ENCODE results near the gene TRAF5.

DNA sequence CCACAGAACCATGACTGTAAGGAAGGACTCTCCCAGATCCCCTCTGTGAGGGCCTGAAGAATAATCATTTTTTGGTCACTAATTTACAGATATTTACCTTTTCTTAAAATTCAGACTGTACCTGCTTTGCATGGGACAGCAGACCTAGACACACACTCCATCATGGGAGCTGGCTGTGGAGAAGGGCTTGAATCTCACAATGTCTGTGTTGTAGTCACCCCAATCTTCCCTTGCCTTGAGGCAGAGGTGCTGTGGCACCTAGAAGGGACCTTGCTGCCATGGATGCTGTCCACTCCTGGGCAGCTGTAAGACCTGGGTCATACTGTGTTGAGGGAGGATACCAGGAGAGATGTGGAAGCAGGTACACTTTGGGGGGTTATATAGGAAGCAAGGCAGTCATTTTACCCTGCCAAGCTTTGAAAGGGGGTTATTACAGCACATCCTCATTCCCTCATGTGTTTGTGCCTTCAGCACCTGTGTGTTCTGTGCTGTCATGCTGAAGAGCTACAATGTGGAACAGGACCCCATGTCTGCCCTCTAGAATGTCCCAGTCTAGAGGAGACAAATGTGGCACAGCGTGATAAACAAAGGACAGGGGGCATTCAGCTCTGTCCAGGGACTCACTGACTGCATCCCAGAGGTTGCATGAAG lies 27.1 kb downstream of the TRAF5 start:
- TF ChIP-seq, protein P1, sequence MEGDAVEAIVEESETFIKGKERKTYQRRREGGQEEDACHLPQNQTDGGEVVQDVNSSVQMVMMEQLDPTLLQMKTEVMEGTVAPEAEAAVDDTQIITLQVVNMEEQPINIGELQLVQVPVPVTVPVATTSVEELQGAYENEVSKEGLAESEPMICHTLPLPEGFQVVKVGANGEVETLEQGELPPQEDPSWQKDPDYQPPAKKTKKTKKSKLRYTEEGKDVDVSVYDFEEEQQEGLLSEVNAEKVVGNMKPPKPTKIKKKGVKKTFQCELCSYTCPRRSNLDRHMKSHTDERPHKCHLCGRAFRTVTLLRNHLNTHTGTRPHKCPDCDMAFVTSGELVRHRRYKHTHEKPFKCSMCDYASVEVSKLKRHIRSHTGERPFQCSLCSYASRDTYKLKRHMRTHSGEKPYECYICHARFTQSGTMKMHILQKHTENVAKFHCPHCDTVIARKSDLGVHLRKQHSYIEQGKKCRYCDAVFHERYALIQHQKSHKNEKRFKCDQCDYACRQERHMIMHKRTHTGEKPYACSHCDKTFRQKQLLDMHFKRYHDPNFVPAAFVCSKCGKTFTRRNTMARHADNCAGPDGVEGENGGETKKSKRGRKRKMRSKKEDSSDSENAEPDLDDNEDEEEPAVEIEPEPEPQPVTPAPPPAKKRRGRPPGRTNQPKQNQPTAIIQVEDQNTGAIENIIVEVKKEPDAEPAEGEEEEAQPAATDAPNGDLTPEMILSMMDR (IDR thresholded peaks at IDR 0.05), result no peak
- TF ChIP-seq POLR2A (IDR thresholded peaks at IDR 0.05) (no peak), EP300 (IDR thresholded peaks at IDR 0.05) (no peak), POLR2AphosphoS5 (IDR thresholded peaks at IDR 0.05) (no peak)
